ENCODE results near the gene LOXL4. TPM values are rescaled to one million over a fixed set of nuclear protein-coding genes. Genes with fewer than 3 reads are reported as not detected.
"Not testable (repeated sequence)": the region's sequence is repeated elsewhere in the genome, so short reads cannot be mapped to it uniquely, and the experiment has no call there.

LOXL4 gene
- polyA plus RNA-seq, 3 donors = 2.8 to 4.0 (median 3.7) TPM

GRCh38 chr10:98246911-98247805, 20.8 kb downstream of the LOXL4 start:
- peak; percentile 90 for DNase-seq

GRCh38 chr10:98244586-98244985, 23.4 kb downstream of the LOXL4 start:
- DNase-seq = no peak

- DNase-seq = no peak
Measured at GRCh38 chr10:98244141-98244540, 23.9 kb downstream of the LOXL4 start.

- DNase-seq = peak; percentile 42
Measured at GRCh38 chr10:98242823-98243222, 25.2 kb downstream of the LOXL4 start.

- no peak for DNase-seq
Measured at GRCh38 chr10:98240524-98240923, 27.5 kb downstream of the LOXL4 start.

- DNase-seq = no peak
Measured at GRCh38 chr10:98238391-98238790, 29.6 kb downstream of the LOXL4 start.

GRCh38 chr10:98236862-98237261, 31.1 kb downstream of the LOXL4 start:
- no peak for DNase-seq

- no peak for DNase-seq
Measured at GRCh38 chr10:98235846-98236245, 32.1 kb downstream of the LOXL4 start.

- DNase-seq = no peak
Measured at GRCh38 chr10:98231417-98231816, 36.6 kb downstream of the LOXL4 start.

- DNase-seq = not testable (repeated sequence)
Measured at GRCh38 chr10:98228266-98228665, 39.7 kb downstream of the LOXL4 start.

GRCh38 chr10:98227713-98228112, 40.3 kb downstream of the LOXL4 start:
- not testable (repeated sequence) for DNase-seq

GRCh38 chr10:98226508-98227144, 41.4 kb downstream of the LOXL4 start:
- no peak for DNase-seq

- DNase-seq = no peak
Measured at GRCh38 chr10:98224996-98225395, 43.0 kb downstream of the LOXL4 start.

GRCh38 chr10:98224509-98224908, 43.5 kb downstream of the LOXL4 start:
- DNase-seq = no peak

- no peak for DNase-seq
Measured at GRCh38 chr10:98223874-98224273, 44.1 kb downstream of the LOXL4 start.

- no peak for DNase-seq
Measured at GRCh38 chr10:98217801-98218200, 50.2 kb downstream of the LOXL4 start.

GRCh38 chr10:98215373-98215772, 52.6 kb downstream of the LOXL4 start:
- no peak for DNase-seq

GRCh38 chr10:98213740-98214139, 54.3 kb downstream of the LOXL4 start:
- no peak for DNase-seq

- no peak for DNase-seq
Measured at GRCh38 chr10:98212196-98212595, 55.8 kb downstream of the LOXL4 start.

GRCh38 chr10:98209441-98209840, 58.6 kb downstream of the LOXL4 start:
- DNase-seq = no peak

GRCh38 chr10:98208925-98209324, 59.1 kb downstream of the LOXL4 start:
- DNase-seq = no peak

- DNase-seq = no peak
Measured at GRCh38 chr10:98205351-98205750, 62.6 kb downstream of the LOXL4 start.

- DNase-seq = no peak
Measured at GRCh38 chr10:98202378-98202777, 65.6 kb downstream of the LOXL4 start.
